TTC549 (cell line): Measurements from ENCODE around the gene DYNC1I2.

Experiments
- FAIRE-seq: peaks from 2 replicates; lab custom pipeline; 2012; peaks lifted over from hg19 to GRCh38; lab: Jason Lieb, UNC

Gene DYNC1I2

DNA sequence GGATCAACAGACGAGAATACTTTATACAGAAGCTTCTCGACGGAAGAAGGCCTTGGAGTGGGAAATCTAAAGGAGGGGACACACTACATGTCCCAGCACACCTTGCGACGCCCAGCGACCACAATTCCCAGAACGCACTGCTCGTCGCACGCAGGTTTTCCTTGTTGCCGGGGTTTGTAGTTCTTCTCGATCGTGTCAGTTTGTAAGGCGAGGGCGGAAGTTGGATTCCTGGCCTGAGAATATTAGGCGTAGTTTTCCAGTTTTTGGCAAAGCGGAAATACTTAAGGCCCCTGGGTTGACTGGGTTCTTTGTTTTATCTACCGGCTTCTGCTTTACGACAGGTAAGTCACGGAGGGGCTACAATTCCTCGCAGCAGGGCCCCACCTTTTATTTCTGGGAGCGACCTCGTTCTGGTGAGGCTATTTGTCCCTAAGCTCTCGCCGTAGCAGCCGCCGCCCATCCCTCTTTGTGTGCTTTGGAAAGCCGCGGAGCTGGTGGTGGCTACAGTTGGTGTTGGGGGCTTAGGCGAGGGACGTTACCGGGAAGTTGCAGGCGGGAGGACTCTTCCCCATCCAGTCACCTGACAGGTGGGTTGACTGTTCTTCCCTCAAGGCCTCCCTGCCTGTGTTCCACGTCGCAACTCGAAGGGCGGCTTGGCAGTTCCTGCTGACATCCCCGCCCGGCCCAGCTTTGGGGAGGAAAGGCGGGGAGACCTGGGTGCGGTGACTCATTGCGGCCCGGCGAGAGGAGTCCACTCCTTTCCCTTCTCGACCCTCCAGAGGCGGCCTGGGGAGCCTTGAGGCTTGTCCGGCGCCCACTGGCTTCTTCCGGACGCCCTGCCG, at the start of gene DYNC1I2:
TSS of gene DYNC1I2 (plus strand) at position 183 of the 842 bp plus-strand sequence. CDS start 2,687 bp downstream, outside the sequence.
- FAIRE-seq = peak; percentile 96

DNA sequence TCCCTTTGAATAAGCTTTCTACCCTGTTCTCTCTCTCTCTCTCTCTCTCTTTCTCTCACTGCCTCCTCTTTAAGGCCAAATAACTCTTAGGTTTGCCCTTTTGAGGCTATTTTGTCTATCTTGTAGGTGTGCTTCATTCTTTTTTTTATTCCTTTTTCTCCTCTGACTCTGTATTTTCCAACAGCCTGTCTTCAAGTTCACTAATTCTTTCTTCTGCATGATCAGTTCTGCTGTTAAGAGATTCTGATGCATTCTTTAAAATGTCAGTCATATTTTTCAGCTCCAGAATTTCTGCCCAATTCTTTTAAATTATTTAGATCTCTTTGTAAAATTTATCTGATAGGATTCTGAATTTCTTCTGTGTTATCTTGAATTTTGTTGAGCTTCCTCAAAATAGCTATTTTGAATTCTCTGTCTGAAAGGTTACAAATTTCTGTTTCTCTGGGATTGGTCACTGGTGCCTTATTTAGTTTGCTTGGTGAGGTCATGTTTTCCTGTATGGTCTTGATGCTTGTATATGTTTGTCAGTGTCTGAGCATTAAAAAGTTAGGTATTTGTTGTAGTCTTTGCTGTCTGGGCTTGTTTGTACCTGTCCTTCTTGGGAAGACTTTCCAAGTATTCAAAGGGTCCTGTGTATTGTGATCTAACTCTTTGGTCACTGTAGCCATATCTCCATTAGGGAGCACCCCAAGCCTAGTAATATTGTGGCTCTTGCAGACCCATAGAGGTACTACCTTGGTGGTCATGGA, 35.4 kb upstream of the DYNC1I2 start:
- no peak for FAIRE-seq

DNA sequence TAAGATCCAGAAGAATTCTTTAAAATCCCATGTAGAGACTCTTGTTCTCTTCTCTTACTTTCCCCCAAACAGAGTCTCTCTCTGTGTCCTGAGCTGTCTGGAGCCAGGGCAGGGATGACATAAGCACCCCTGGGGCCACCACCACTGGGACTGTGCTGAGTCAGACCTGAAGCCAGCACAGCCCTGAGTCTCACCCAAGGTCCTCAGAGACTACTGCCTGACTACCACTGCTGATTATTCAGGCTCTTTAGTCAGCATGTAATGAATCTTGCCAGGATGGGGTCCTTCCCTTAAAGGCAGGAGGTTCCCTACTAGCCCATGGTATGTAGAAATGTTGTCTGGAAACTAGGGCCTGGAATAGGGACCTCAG, 34.9 kb upstream of the DYNC1I2 start:
- no peak for FAIRE-seq

DNA sequence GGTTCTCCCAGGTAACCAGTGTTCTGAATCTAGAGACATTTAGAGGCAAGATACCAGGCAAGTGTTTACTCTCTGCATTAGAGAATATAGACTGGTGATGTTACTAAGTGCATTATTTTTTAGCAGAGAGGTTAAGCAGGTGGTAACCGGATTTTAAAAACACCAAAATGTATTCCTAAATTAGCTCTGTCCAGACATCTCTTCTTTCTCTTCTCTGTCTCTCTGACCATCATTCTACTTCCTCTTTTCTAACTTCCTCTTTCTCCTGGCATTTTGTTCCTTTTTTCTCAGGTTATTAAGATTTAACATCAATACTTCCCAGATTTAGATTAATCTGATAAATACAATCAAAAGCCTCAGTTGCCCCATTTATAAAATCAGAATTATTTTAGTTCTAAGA, 31.7 kb upstream of the DYNC1I2 start:
- no peak for FAIRE-seq

DNA sequence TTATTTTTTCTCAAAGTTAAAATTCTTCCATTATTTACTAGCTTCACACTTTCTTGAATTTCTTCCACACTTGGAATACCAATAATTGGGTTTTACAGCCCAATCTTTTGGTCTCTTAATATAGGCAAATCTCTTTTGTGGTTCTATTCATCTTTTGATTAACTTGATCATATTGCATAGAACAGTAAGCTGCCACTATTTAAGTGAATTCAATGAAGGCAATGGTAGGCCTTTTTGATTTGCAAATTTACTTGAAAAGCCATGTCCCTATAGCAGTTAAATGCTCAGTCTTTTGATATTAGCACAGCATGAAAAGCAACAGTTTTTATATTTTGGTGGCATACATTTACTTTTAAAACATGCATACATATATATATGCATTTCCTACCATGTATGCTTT, 20.2 kb upstream of the DYNC1I2 start:
- no peak for FAIRE-seq

- no peak for FAIRE-seq
Observed at GRCh38 chr2:171668183-171668582, 19.1 kb upstream of the DYNC1I2 start.

DNA sequence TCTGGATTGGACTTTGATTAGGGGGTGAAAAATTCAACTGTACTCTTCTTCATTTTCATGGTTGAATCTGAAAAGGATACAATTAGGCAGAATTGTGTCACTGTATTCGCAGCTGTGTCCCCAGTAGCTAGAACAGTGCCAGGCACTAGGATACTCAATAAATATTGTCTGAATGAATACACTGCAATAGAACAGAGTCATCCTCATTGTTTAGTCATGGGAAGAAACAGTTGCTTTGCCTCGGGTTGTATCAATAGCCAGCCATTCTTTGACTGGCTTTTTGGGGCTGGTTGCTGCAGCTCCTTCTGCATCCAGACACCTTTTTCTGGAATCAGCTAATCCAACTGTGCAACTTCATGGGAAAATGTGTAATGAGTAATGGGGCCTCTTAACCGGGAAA, 18.1 kb upstream of the DYNC1I2 start:
- no peak for FAIRE-seq

GRCh38 chr2:171670655-171671054, 16.6 kb upstream of the DYNC1I2 start:
- FAIRE-seq = no peak

- FAIRE-seq = no peak
Observed at GRCh38 chr2:171671867-171672266, 15.4 kb upstream of the DYNC1I2 start.

- no peak for FAIRE-seq
Observed at GRCh38 chr2:171673905-171674304, 13.4 kb upstream of the DYNC1I2 start.

GRCh38 chr2:171675810-171676345, 11.4 kb upstream of the DYNC1I2 start:
- no peak for FAIRE-seq

- FAIRE-seq = no peak
Observed at GRCh38 chr2:171678619-171679018, 8.7 kb upstream of the DYNC1I2 start.

- no peak for FAIRE-seq
Observed at GRCh38 chr2:171688129-171688465, 828 bp downstream of the DYNC1I2 start.

DNA sequence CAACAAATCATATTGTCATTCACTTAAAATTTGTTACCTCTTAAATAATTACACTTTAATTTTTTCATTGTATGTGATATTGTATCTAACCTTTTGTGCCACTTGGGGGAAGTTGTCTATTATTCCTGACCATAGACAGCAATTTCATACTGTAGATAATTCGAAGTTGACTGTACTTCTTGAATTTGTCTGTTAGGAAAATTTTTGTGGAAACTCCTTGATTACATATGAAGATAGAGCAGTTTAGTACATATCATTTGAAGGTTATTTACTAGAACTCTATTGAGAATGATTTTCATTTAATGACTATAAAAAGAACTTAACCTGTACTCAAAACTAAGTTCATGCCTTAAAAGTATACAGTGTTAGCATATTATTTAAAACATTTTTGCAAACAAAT, 5.1 kb downstream of the DYNC1I2 start:
- peak; percentile 13 for FAIRE-seq

DNA sequence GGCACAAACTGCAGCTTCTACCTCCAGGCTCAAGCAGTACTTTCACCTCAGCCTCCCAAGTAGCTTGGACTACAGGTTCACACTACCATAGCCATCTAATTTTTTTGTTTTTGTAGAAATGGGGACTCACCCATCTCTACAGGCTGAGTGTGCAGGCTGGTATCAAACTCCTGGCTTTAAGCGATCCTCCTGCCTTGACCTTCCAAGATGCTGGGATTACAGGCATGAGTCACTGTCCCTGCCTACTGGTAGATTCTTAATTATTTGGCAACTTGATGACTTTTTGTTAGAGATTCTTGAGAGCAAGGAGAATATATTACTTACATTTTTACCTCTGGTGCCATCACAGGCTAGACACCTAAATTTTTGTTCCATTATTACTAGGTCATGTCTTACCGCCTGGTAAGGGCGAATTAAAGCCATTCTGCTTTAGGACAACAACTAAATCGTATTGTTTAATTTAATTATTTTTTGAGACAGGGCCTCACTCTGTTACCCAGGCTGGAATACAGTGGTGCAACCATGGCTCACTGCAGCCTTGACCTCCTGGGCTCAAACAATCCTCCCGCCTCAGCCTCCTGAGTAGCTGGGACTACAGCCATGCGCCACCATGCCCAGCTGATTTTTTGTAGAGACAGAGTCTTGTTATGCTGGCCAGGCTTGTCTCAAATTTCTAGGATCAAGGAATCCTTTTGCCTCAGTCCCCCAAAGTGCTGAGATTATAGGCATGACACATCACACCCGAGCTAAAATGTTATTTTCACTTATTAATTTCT, 15.7 kb downstream of the DYNC1I2 start:
- FAIRE-seq = no peak

GRCh38 chr2:171703574-171704347, 16.5 kb downstream of the DYNC1I2 start:
- FAIRE-seq = peak; percentile 89

GRCh38 chr2:171706152-171706803, 19.0 kb downstream of the DYNC1I2 start:
- peak; percentile 92 for FAIRE-seq

DNA sequence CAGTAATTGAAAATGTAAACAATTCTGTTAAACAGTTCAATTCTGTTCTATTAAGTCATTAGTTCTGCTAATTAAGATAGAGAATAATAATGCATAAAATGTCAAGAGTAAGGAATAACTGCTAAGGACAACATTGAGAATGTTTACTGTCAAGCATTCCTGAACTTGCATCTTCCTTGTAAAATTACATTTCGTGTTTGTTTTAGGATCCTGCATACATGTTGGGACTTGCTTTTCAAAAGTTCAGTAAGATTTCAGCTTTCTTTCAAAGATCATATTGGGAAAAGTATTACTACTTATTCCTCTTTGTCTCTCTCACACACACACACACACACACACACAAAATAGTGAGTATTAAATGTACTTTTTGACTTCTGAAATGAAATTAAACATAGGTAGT, 20.5 kb downstream of the DYNC1I2 start:
- FAIRE-seq = no peak

DNA sequence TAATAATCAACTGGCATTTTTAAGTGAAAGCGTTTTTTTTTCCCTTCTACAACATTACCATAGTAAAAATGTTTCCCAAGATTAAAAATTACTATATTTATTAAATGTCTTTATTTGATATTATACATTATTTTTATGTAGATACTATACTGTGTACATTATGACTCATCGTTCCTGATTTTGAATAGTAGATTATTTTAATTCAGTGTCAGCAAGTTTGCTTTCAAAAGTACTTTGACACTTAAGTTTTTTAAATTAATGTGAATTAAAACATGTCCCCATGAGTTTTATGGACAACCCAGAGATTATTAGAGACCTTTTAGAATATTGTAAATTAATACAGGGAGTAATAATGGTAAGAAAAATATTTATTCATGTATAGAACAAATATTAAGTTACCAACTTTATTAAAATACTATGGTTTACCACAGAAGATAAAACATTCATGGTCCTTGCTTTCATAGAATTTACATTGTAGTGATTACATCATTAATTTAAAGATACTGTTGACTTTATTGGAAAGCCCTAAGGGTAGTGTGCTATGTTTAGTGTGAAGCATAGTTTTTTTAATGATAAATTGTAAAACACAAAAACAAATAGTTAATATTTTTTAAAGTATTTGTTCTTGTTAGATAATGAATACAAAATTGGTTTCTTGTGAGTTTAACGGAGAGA, 21.9 kb downstream of the DYNC1I2 start:
- peak; percentile 81 for FAIRE-seq

GRCh38 chr2:171711351-171711750, 24.1 kb downstream of the DYNC1I2 start:
- no peak for FAIRE-seq

- FAIRE-seq = peak; percentile 91
Observed at GRCh38 chr2:171712051-171712450, 24.8 kb downstream of the DYNC1I2 start.
